Lower leg skin (tissue), 4 donors: ENCODE measurements around the gene CHERP. TPM values are rescaled to one million over a fixed set of nuclear protein-coding genes. Genes with fewer than 3 reads are reported as not detected.

Experiments used
- DNase-seq, 2 donors: peaks; one replicate each; pipeline ENCODE4 v3.0.0-alpha.2; 2019; ENCODE audit warnings: low spot score in 2 of 2
- H3K4me3 ChIP-seq: fragments of 200-600 bp; sonication (generic); 2 replicates; pipeline ENCODE4 v1.5.1; 2017; ENCODE audit warnings: mild to moderate bottlenecking, low read depth; ENCODE audit not compliant: poor library complexity, severe bottlenecking
- CTCF ChIP-seq, 3 donors: fragments of 450-650 bp; IDR thresholded peaks; one replicate each; pipeline ENCODE4 v1.5.1; 2016; ENCODE audit warnings: antibody characterized with exemption in 3 of 3, mild to moderate bottlenecking in 3 of 3, moderate library complexity in 2 of 3
- POLR2A ChIP-seq, 2 donors: fragments of 450-650 bp; IDR thresholded peaks; one replicate each; pipeline ENCODE4 v1.6.1; 2016 to 2017; ENCODE audit warnings: antibody characterized with exemption in 2 of 2, mild to moderate bottlenecking in 1 of 2, moderate library complexity in 1 of 2
- WGBS, 2 donors: methylation state at CpG; one replicate each; pipeline ENCODE4 v1.1.5; 2018; 5-methylcytosine and 5-hydroxymethylcytosine counted together
- intact Hi-C: fragments of 100-400 bp; cut with DNase I; formaldehyde crosslinking; loops from one replicate; pipeline ENCODE4 v1.15.0; 2023; ENCODE audit warnings: low total_unique reads
- total RNA-seq, 4 donors: library from RNA; depleted of rRNA; stranded (reverse); fragments of >200 nt; gene quantifications; one replicate each; pipeline ENCODE4 v1.1.0, GENCODE V29; 2016

Gene CHERP
- total RNA-seq, 4 donors from 2014 or later, result 9.7 to 32.7 (median 12.6) TPM

- no peak for TF ChIP-seq POLR2A (IDR thresholded peaks at IDR 0.05)
- TF ChIP-seq CTCF (IDR thresholded peaks at IDR 0.05), result no peak
- H3K4me3 ChIP-seq, result no peak overlapping the region
- intact Hi-C loops, result no loop called here
- no peak for DNase-seq
- 91 to 96% methylated on average over 5 of the region's 5 CpGs for WGBS, 2 donors
Observed at GRCh38 chr19:16566702-16567101, 24.5 kb upstream of the CHERP start.

- intact Hi-C loops, result no loop called here
- peak; percentile 49 to 92 for DNase-seq
- 78 to 82% methylated on average over 10 of the region's 10 CpGs for WGBS, 2 donors
- H3K4me3 ChIP-seq, result no peak overlapping the region
- no peak for TF ChIP-seq CTCF (IDR thresholded peaks at IDR 0.05)
- no peak for TF ChIP-seq POLR2A (IDR thresholded peaks at IDR 0.05)
Observed at GRCh38 chr19:16566161-16566560, 23.9 kb upstream of the CHERP start.

GRCh38 chr19:16564842-16565241, 22.6 kb upstream of the CHERP start:
- DNase-seq, result no peak
- 87 to 90% methylated on average over 7 of the region's 7 CpGs for WGBS, 2 donors
- no peak overlapping the region for H3K4me3 ChIP-seq
- intact Hi-C loops, result no loop called here
- no peak for TF ChIP-seq POLR2A (IDR thresholded peaks at IDR 0.05)
- no peak for TF ChIP-seq CTCF (IDR thresholded peaks at IDR 0.05)

- DNase-seq, result no peak
- intact Hi-C loops, result no loop called here
- no peak for TF ChIP-seq POLR2A (IDR thresholded peaks at IDR 0.05)
- no peak for TF ChIP-seq CTCF (IDR thresholded peaks at IDR 0.05)
- no peak overlapping the region for H3K4me3 ChIP-seq
- WGBS, 2 donors, result 93 to 96% methylated on average over 6 of the region's 6 CpGs
Observed at GRCh38 chr19:16562608-16563025, 20.4 kb upstream of the CHERP start.

GRCh38 chr19:16561382-16561781, 19.1 kb upstream of the CHERP start:
- no peak for TF ChIP-seq CTCF (IDR thresholded peaks at IDR 0.05)
- no peak for TF ChIP-seq POLR2A (IDR thresholded peaks at IDR 0.05)
- 81 to 86% methylated on average over 8 of the region's 8 CpGs for WGBS, 2 donors
- H3K4me3 ChIP-seq, result no peak overlapping the region
- no peak for DNase-seq
- intact Hi-C loops, result no loop called here

- DNase-seq, result no peak
- 87 to 91% methylated on average over 10 of the region's 10 CpGs for WGBS, 2 donors
- intact Hi-C loops, result no loop called here
Observed at GRCh38 chr19:16559780-16560276, 17.6 kb upstream of the CHERP start.

More at GRCh38 chr19:16559780-16560276, 17.6 kb upstream of the CHERP start:
- no peak for TF ChIP-seq POLR2A (IDR thresholded peaks at IDR 0.05)
- TF ChIP-seq CTCF (IDR thresholded peaks at IDR 0.05), result no peak
- H3K4me3 ChIP-seq, result no peak overlapping the region
